K562 (cell line): ENCODE data around the gene FKRP.

Experiments used
- E2F3 ChIP-seq: fragments of 250-450 bp; sonication (Bioruptor Pico); IDR thresholded peaks from 2 replicates; pipeline ENCODE4 v1.4.0; 2020; ENCODE audit warnings: mild to moderate bottlenecking
- SETDB1 ChIP-seq: IDR thresholded peaks from one replicate; pipeline ENCODE4 v1.6.1; 2012; ENCODE audit warnings: low read length, control low read depth, inconsistent platforms
- TF ChIP-seq, protein P1 (sequence below): sonication (generic); formaldehyde crosslinking; IDR thresholded peaks from 2 replicates; pipeline ENCODE4 v1.8.0; 2022; ENCODE audit warnings: mild to moderate bottlenecking, missing genetic modification reagents
- TF ChIP-seq, protein P2 (sequence below), 3 experiments: IDR thresholded peaks in 2 of 3; conservative IDR thresholded peaks in 1 of 3; 2 replicates each; pipeline ENCODE4 v1.5.1; 2011 to 2012; ENCODE audit warnings: low read length in 3 of 3, mild to moderate bottlenecking in 3 of 3, control low read depth in 2 of 3, improper control_type of control experiment in 1 of 3, inconsistent platforms in 1 of 3, low read depth in 1 of 3, mixed read lengths in 1 of 3, moderate library complexity in 1 of 3; ENCODE audit not compliant: insufficient read depth in 2 of 3

DNA sequence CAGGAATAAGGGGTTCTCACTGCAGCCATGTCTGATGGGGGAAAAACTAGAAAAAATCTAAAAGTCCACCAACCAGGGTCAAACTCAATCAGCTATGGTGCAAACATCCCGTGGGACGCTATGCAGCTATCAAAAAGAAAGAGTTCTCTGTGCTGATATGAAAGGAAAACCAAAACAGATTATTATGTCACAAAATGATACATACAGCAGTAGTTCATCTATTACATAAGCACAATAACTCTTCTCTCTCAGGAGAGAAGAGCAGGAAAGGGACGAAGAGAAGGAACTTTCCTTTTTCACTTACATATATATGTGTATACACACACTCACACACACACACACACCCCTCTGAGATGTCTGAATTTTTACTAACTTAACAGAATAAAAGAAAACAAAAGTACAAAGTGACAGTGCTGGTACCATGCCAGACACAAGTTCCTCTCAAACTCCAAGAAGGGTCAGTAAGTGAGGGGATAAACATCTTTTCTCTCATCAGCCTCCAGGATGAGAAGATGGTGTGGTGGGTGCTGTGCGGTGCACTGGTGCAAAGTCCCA is 2.9 kb upstream of the FKRP start:
- TF ChIP-seq, protein P1, sequence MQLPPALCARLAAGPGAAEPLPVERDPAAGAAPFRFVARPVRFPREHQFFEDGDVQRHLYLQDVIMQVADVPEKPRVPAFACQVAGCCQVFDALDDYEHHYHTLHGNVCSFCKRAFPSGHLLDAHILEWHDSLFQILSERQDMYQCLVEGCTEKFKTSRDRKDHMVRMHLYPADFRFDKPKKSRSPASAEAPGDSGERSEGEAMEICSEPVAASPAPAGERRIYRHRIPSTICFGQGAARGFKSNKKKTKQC (CRISPR knock-in tag): no peak
- TF ChIP-seq E2F3 (no peak), SETDB1 (no peak)
- TF ChIP-seq, protein P2, sequence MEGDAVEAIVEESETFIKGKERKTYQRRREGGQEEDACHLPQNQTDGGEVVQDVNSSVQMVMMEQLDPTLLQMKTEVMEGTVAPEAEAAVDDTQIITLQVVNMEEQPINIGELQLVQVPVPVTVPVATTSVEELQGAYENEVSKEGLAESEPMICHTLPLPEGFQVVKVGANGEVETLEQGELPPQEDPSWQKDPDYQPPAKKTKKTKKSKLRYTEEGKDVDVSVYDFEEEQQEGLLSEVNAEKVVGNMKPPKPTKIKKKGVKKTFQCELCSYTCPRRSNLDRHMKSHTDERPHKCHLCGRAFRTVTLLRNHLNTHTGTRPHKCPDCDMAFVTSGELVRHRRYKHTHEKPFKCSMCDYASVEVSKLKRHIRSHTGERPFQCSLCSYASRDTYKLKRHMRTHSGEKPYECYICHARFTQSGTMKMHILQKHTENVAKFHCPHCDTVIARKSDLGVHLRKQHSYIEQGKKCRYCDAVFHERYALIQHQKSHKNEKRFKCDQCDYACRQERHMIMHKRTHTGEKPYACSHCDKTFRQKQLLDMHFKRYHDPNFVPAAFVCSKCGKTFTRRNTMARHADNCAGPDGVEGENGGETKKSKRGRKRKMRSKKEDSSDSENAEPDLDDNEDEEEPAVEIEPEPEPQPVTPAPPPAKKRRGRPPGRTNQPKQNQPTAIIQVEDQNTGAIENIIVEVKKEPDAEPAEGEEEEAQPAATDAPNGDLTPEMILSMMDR (IDR thresholded peaks at IDR 0.05 in 2 of 3, conservative IDR thresholded peaks at IDR 0.05 in 1 of 3; ENCODE audit: insufficient read depth in 2 of 3, low read depth in 1 of 3, low read length in 3 of 3): no peak
